HepG2 (cell line): ENCODE data around the gene CFAP221. TPM values are rescaled to one million over a fixed set of nuclear protein-coding genes. Genes with fewer than 3 reads are reported as not detected.

Source experiments
- CENPX ChIP-seq: sonication (generic); formaldehyde crosslinking; IDR thresholded peaks from 2 replicates; pipeline ENCODE4 v1.9.0; 2021; ENCODE audit warnings: mild to moderate bottlenecking, missing genetic modification reagents, moderate library complexity
- EED ChIP-seq: sonication (generic); formaldehyde crosslinking; IDR thresholded peaks from 2 replicates; pipeline ENCODE4 v1.5.0; 2020; ENCODE audit warnings: mild to moderate bottlenecking, missing genetic modification reagents
- KLF9 ChIP-seq: IDR thresholded peaks from 2 replicates; pipeline ENCODE4 v1.6.1; 2016; ENCODE audit warnings: low read depth
- NONO ChIP-seq, 2 experiments: fragments of 450-650 bp in 1 of 2; sonication (generic) in 1 of 2; formaldehyde crosslinking in 1 of 2; IDR thresholded peaks in 1 of 2; conservative IDR thresholded peaks in 1 of 2; 2 replicates each; pipeline versions ENCODE4 v1.6.1 to v1.8.0; 2017 to 2022; ENCODE audit warnings: mild to moderate bottlenecking in 1 of 2, missing genetic modification reagents in 1 of 2, moderate library complexity in 1 of 2
- NR3C1 ChIP-seq: sonication (generic); formaldehyde crosslinking; IDR thresholded peaks from 2 replicates; pipeline ENCODE4 v1.4.0; 2020; ENCODE audit warnings: missing genetic modification reagents
- SMAD1 ChIP-seq: sonication (generic); formaldehyde crosslinking; IDR thresholded peaks from 2 replicates; pipeline ENCODE4 v1.4.0; 2020; ENCODE audit warnings: missing genetic modification reagents, low read depth, mild to moderate bottlenecking, borderline replicate concordance
- SP4 ChIP-seq: sonication (generic); formaldehyde crosslinking; IDR thresholded peaks from 2 replicates; pipeline ENCODE4 v1.8.1; 2023; ENCODE audit warnings: mild to moderate bottlenecking, missing genetic modification reagents
- ZC3H13 ChIP-seq: sonication (generic); formaldehyde crosslinking; IDR thresholded peaks from 2 replicates; pipeline ENCODE4 v1.8.1; 2023; ENCODE audit warnings: mild to moderate bottlenecking, missing genetic modification reagents, moderate library complexity
- ZFP1 ChIP-seq: IDR thresholded peaks from 2 replicates; pipeline ENCODE4 v1.6.1; 2016
- ZNF253 ChIP-seq: sonication (generic); formaldehyde crosslinking; IDR thresholded peaks from 2 replicates; pipeline ENCODE4 v1.8.0; 2022; ENCODE audit warnings: mild to moderate bottlenecking, missing genetic modification reagents, borderline replicate concordance
- ZNF331 ChIP-seq: sonication (generic); formaldehyde crosslinking; IDR thresholded peaks from 2 replicates; pipeline ENCODE4 v1.4.0; 2020; ENCODE audit warnings: missing genetic modification reagents
- ZNF430 ChIP-seq: sonication (generic); formaldehyde crosslinking; IDR thresholded peaks from 2 replicates; pipeline ENCODE4 v1.9.0; 2021; ENCODE audit warnings: mild to moderate bottlenecking, missing genetic modification reagents
- ZNF619 ChIP-seq: sonication (generic); formaldehyde crosslinking; IDR thresholded peaks from 2 replicates; pipeline ENCODE4 v1.4.0; 2020; ENCODE audit warnings: mild to moderate bottlenecking, missing genetic modification reagents
- ZSCAN29 ChIP-seq: sonication (generic); formaldehyde crosslinking; conservative IDR thresholded peaks from 2 replicates; pipeline ENCODE4 v1.4.0; 2020; ENCODE audit warnings: mild to moderate bottlenecking, missing genetic modification reagents
- ZSCAN30 ChIP-seq: sonication (generic); formaldehyde crosslinking; IDR thresholded peaks from 2 replicates; pipeline ENCODE4 v1.5.0; 2020; ENCODE audit warnings: mild to moderate bottlenecking, missing genetic modification reagents
- polyA plus RNA-seq, 8 experiments: library from polyadenylated mRNA; depleted of rRNA in 3 of 8; stranded (reverse) in 7 of 8; unstranded in 1 of 8; fragments of >200 nt; fragmentation: Illumina TruSeq in 4 of 8; extraction: Trizol in 4 of 8; gene quantifications; 2 replicates each; pipeline versions ENCODE4 v1.2.1 to v1.2.3, GENCODE V29; 2011 to 2016; ENCODE audit warnings: low read depth in 4 of 8, missing spikeins in 1 of 8, mixed read lengths in 1 of 8; ENCODE audit not compliant: insufficient read depth in 1 of 8
- total RNA-seq, 5 experiments: library from RNA; depleted of rRNA; stranded (reverse); fragments of >200 nt; fragmentation: Illumina TruSeq; extraction: Trizol; gene quantifications; 2 replicates each; pipeline ENCODE4 v1.2.3, GENCODE V29; 2016; ENCODE audit warnings: low read depth in 1 of 5
- TF ChIP-seq, protein P1 (sequence below): sonication (generic); formaldehyde crosslinking; IDR thresholded peaks from 2 replicates; pipeline ENCODE4 v1.5.0; 2020; ENCODE audit warnings: mild to moderate bottlenecking, missing genetic modification reagents, borderline replicate concordance
- TF ChIP-seq, protein P2 (sequence below): sonication (generic); formaldehyde crosslinking; IDR thresholded peaks from 2 replicates; pipeline ENCODE4 v1.4.0; 2020; ENCODE audit warnings: missing genetic modification reagents, mild to moderate bottlenecking, borderline replicate concordance
- TF ChIP-seq, protein P3 (sequence below): sonication (generic); formaldehyde crosslinking; IDR thresholded peaks from 2 replicates; pipeline ENCODE4 v1.5.0; 2020; ENCODE audit warnings: missing genetic modification reagents, mild to moderate bottlenecking, borderline replicate concordance
- TF ChIP-seq, protein P4 (sequence below): sonication (generic); formaldehyde crosslinking; IDR thresholded peaks from 2 replicates; pipeline ENCODE4 v1.5.0; 2020; ENCODE audit warnings: mild to moderate bottlenecking, missing genetic modification reagents

CFAP221 gene
- total and polyA plus RNA-seq, 2 of the 13 experiments (the other 11 are each of a cell fraction or from before 2014, with no cell fraction given) = not detected

DNA sequence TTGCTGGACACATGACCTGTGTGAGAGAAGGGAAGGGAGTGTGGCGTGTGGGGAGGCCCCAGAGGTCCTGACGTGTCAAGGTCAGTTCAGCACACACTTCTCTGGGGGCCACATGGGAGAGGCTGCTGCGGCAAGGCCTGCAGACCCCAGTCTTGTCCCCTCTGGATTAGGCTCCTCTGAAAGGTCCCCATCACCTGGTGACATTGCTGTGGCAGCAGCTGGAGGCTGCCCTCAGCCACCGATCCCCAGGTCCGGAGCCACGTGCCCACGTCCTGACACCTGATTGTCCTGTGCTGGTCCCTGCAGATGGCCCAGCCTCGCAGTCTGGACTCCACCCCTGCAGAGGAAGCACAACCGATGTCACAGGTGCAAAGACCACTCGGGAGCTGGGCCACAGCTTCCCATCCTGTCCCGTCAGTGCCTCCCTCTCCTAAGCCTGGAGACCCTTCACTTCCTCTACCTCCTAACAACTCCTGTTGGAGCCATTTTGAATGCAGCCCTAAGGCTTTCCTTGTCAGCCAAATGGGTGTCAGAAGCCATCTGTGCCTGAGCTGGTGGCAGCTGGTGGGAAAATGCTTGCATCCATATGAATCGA is 147.5 kb downstream of the CFAP221 start (continued):
- TF ChIP-seq, protein P1, sequence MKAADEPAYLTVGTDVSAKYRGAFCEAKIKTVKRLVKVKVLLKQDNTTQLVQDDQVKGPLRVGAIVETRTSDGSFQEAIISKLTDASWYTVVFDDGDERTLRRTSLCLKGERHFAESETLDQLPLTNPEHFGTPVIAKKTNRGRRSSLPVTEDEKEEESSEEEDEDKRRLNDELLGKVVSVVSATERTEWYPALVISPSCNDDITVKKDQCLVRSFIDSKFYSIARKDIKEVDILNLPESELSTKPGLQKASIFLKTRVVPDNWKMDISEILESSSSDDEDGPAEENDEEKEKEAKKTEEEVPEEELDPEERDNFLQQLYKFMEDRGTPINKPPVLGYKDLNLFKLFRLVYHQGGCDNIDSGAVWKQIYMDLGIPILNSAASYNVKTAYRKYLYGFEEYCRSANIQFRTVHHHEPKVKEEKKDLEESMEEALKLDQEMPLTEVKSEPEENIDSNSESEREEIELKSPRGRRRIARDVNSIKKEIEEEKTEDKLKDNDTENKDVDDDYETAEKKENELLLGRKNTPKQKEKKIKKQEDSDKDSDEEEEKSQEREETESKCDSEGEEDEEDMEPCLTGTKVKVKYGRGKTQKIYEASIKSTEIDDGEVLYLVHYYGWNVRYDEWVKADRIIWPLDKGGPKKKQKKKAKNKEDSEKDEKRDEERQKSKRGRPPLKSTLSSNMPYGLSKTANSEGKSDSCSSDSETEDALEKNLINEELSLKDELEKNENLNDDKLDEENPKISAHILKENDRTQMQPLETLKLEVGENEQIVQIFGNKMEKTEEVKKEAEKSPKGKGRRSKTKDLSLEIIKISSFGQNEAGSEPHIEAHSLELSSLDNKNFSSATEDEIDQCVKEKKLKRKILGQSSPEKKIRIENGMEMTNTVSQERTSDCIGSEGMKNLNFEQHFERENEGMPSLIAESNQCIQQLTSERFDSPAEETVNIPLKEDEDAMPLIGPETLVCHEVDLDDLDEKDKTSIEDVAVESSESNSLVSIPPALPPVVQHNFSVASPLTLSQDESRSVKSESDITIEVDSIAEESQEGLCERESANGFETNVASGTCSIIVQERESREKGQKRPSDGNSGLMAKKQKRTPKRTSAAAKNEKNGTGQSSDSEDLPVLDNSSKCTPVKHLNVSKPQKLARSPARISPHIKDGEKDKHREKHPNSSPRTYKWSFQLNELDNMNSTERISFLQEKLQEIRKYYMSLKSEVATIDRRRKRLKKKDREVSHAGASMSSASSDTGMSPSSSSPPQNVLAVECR (CRISPR knock-in tag) = peak; percentile 45; the same call in 1 of the 2 replicates
- TF ChIP-seq SMAD1 (no peak), NONO (IDR thresholded peaks at IDR 0.05) (no peak), NONO (CRISPR knock-in tag; conservative IDR thresholded peaks at IDR 0.05) (no peak), ZNF253 (CRISPR knock-in tag) (no peak), KLF9 (CRISPR knock-in tag) (no peak), ZNF619 (CRISPR knock-in tag) (no peak), ZSCAN30 (CRISPR knock-in tag) (no peak), ZNF430 (CRISPR knock-in tag) (peak; percentile 66; the same call in 1 of the 2 replicates), ZSCAN29 (CRISPR knock-in tag) (no peak), NR3C1 (CRISPR knock-in tag) (no peak), ZC3H13 (CRISPR knock-in tag) (no peak), EED (CRISPR knock-in tag) (no peak), CENPX (CRISPR knock-in tag) (no peak), ZFP1 (CRISPR knock-in tag) (no peak), SP4 (CRISPR knock-in tag) (peak; percentile 59; the same call in 1 of the 2 replicates), ZNF331 (peak; percentile 46; the same call in 1 of the 2 replicates)
- TF ChIP-seq, protein P2, sequence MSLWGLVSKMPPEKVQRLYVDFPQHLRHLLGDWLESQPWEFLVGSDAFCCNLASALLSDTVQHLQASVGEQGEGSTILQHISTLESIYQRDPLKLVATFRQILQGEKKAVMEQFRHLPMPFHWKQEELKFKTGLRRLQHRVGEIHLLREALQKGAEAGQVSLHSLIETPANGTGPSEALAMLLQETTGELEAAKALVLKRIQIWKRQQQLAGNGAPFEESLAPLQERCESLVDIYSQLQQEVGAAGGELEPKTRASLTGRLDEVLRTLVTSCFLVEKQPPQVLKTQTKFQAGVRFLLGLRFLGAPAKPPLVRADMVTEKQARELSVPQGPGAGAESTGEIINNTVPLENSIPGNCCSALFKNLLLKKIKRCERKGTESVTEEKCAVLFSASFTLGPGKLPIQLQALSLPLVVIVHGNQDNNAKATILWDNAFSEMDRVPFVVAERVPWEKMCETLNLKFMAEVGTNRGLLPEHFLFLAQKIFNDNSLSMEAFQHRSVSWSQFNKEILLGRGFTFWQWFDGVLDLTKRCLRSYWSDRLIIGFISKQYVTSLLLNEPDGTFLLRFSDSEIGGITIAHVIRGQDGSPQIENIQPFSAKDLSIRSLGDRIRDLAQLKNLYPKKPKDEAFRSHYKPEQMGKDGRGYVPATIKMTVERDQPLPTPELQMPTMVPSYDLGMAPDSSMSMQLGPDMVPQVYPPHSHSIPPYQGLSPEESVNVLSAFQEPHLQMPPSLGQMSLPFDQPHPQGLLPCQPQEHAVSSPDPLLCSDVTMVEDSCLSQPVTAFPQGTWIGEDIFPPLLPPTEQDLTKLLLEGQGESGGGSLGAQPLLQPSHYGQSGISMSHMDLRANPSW (CRISPR knock-in tag) = no peak
- TF ChIP-seq, protein P3, sequence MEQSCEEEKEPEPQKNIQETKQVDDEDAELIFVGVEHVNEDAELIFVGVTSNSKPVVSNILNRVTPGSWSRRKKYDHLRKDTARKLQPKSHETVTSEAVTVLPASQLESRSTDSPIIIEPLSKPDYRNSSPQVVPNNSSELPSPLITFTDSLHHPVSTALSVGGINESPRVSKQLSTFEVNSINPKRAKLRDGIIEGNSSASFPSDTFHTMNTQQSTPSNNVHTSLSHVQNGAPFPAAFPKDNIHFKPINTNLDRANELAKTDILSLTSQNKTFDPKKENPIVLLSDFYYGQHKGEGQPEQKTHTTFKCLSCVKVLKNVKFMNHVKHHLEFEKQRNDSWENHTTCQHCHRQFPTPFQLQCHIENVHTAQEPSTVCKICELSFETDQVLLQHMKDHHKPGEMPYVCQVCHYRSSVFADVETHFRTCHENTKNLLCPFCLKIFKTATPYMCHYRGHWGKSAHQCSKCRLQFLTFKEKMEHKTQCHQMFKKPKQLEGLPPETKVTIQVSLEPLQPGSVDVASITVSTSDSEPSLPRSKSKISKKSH (CRISPR knock-in tag) = 0 out of 2 replicates have a peak, but pooled peaks have one; percentile 49
- TF ChIP-seq, protein P4, sequence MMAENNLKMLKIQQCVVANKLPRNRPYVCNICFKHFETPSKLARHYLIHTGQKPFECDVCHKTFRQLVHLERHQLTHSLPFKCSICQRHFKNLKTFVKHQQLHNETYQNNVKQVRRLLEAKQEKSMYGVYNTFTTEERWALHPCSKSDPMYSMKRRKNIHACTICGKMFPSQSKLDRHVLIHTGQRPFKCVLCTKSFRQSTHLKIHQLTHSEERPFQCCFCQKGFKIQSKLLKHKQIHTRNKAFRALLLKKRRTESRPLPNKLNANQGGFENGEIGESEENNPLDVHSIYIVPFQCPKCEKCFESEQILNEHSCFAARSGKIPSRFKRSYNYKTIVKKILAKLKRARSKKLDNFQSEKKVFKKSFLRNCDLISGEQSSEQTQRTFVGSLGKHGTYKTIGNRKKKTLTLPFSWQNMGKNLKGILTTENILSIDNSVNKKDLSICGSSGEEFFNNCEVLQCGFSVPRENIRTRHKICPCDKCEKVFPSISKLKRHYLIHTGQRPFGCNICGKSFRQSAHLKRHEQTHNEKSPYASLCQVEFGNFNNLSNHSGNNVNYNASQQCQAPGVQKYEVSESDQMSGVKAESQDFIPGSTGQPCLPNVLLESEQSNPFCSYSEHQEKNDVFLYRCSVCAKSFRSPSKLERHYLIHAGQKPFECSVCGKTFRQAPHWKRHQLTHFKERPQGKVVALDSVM (CRISPR knock-in tag) = peak; percentile 78
